ENCODE data around the gene PAPPA2.
"Not testable (repeated sequence)": the region's sequence is repeated elsewhere in the genome, so short reads cannot be mapped to it uniquely, and the experiment has no call there.

Gene PAPPA2

GRCh38 chr1:176558561-176558960, 95.6 kb downstream of the PAPPA2 start:
- TF ChIP-seq CTCF (IDR thresholded peaks at IDR 0.05; ENCODE audit: insufficient read depth, low read depth, low read length, missing control alignments), result no peak
- H3K4me3 ChIP-seq (ENCODE audit: low read length), result no peak overlapping the region
- no peak for DNase-seq (ENCODE audit: low read depth)

GRCh38 chr1:176559474-176559873, 96.5 kb downstream of the PAPPA2 start:
- TF ChIP-seq CTCF (IDR thresholded peaks at IDR 0.05; ENCODE audit: insufficient read depth, low read depth, low read length, missing control alignments), result no peak
- DNase-seq (ENCODE audit: low read depth), result no peak
- no peak overlapping the region for H3K4me3 ChIP-seq (ENCODE audit: low read length)

- H3K4me3 ChIP-seq (ENCODE audit: low read length), result no peak overlapping the region
- TF ChIP-seq CTCF (IDR thresholded peaks at IDR 0.05; ENCODE audit: insufficient read depth, low read depth, low read length, missing control alignments), result peak; percentile 72
Observed at GRCh38 chr1:176559878-176560277, 96.9 kb downstream of the PAPPA2 start.

GRCh38 chr1:176560681-176561080, 97.7 kb downstream of the PAPPA2 start:
- TF ChIP-seq CTCF (IDR thresholded peaks at IDR 0.05; ENCODE audit: insufficient read depth, low read depth, low read length, missing control alignments), result no peak
- no peak overlapping the region for H3K4me3 ChIP-seq (ENCODE audit: low read length)
- DNase-seq (ENCODE audit: low read depth), result no peak

More at GRCh38 chr1:176559878-176560277, 96.9 kb downstream of the PAPPA2 start:
- peak; percentile 58 for DNase-seq (ENCODE audit: low read depth)

GRCh38 chr1:176561761-176562160, 98.8 kb downstream of the PAPPA2 start:
- not testable (repeated sequence) for DNase-seq (ENCODE audit: low read depth); H3K4me3 ChIP-seq (ENCODE audit: low read length)

GRCh38 chr1:176566004-176566975, 103.3 kb downstream of the PAPPA2 start:
- no peak overlapping the region for H3K4me3 ChIP-seq (ENCODE audit: low read length)
- no peak for TF ChIP-seq CTCF (IDR thresholded peaks at IDR 0.05; ENCODE audit: insufficient read depth, low read depth, low read length, missing control alignments)

GRCh38 chr1:176567190-176567794, 104.3 kb downstream of the PAPPA2 start:
- DNase-seq (ENCODE audit: low read depth), result peak; percentile 52
- no peak for TF ChIP-seq CTCF (IDR thresholded peaks at IDR 0.05; ENCODE audit: insufficient read depth, low read depth, low read length, missing control alignments)

More at GRCh38 chr1:176566004-176566975, 103.3 kb downstream of the PAPPA2 start:
- no peak for DNase-seq (ENCODE audit: low read depth)

More at GRCh38 chr1:176567190-176567794, 104.3 kb downstream of the PAPPA2 start:
- no peak overlapping the region for H3K4me3 ChIP-seq (ENCODE audit: low read length)

All from epithelial cell of esophagus (primary cell).